GM21360 (cell line): ENCODE results near the gene SPRY2.

Source experiments
- ATAC-seq: cut with Tn5 transposase; IDR thresholded peaks from one replicate; pipeline ENCODE4 v1.9.1; 2021; ENCODE audit warnings: mild to moderate bottlenecking, moderate library complexity; ENCODE audit not compliant: unreplicated experiment

SPRY2 gene

DNA sequence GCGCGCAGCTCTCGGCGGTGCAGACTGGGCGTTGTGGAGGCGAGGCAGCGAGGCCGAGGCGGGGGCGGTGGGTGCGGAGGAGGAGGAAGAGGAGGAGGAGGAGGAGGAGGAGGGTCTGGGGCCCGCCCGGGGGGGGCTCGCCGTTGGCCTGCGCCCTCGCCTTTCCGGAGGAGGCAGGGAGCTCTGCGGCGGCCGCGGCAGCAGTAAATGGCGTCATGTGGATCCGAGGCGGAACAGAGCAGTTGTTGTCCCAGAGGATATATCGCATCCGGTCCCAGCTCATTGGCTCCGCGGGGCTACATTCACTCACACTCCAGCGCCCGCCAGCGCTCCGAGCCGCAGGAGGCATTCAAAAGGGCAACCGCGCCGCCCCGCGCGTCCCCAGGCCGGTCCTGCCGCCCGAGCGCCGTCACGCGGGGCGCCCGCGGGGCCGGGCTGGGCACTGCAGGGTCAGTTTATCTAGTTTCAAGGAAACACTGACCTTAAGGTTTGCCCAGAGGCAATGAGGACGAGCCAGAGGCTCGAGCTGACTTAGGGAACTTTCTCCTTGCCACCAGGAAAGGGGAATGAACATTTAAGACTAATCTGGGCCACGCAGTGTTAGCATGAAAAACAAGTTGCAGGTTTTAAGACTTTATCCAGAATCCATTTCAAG, at the start of gene SPRY2:
SPRY2 (minus strand) TSS at position 26 of the 655 bp plus-strand sequence. CDS start 3,421 bp downstream, outside the sequence.
- peak; percentile 50 for ATAC-seq

- ATAC-seq: no peak
These were observed 49.4 kb upstream of the SPRY2 start for GRCh38 chr13:80390338-80390737.

DNA sequence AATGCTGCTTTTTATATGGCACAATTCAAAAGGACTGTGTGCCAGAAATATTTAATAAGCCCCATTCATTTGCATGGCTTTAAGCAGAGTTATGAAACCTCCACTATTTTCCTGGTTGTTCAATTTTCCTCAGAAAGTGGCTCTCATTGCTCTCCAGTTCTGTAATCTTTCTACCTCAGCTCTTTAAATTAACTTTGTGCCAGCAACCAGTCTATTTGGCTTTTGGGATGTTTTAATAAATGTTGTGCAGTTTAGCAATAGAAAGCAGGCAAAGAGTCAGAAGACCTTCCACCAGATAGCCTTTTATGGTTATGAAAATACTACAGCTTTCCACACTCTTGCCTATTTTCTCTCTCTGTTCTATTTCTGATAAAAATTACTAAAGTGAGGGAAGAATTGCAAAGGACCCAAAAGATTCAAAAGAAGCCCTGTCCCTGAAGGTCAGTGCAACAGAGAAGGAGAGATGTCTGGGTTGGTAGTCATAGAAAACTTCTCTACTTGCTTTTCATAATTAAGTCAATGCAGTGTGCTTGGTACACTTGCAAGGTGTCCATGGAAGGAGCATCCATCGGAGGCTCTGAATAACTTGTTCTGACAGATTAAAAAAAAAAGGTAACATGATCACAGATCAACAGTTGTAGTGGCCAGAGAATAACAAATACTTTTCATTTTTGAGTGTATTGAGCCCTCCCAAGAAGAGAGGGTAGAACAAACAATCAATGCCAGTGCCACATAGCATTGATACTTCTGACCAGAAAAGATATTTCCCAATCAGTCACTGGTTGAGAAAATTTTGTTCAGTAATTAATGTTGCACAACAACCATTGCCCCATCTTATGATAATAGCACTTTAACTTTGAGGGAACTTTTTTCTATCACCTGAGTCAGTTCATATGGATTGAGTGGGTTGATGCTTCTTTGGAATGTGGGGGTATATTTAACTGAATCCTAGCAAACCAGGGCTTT, 48.4 kb upstream of the SPRY2 start:
- no peak for ATAC-seq

- no peak for ATAC-seq
These were observed 47.6 kb upstream of the SPRY2 start for GRCh38 chr13:80388506-80388905.

- no peak for ATAC-seq
These were observed 45.7 kb upstream of the SPRY2 start for GRCh38 chr13:80386592-80386991.

DNA sequence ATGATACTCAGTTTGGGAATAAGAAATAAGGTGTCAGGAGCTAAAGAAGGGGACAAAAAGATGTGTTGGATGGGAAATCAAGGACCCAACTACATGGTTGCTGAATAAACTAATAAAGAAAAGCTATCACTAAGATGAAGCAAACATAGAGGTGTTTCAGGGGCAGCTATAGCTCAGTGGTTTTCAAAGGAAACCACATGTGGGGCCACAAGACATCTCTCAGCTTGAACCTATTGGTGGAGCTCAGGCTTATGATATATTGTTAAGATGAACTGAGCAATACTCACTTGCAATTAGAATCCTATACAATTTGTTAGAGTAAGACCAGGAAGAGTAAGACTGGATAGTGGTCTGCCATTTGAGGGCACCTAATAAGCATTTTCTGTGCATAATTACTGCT, 45.1 kb upstream of the SPRY2 start:
- ATAC-seq: no peak

DNA sequence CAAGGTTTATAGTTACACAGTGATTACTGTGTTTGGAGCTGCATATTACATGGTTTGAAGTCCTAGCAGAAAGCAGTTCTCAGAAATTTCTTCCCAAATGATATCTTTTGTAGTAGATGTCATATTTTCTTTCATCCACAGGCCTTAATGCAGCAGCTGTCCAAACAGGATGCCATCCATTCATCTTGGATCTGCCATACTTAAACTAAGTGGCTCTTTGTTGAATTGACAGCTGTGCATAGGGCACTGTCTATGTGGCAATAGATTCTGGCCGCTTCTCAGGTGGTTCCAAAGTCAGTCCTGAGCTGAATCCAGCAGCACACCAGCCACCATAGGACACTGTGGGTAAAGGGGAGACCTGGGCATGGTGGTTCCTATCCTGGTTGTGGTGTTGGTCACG, 41.6 kb upstream of the SPRY2 start:
- ATAC-seq: no peak

DNA sequence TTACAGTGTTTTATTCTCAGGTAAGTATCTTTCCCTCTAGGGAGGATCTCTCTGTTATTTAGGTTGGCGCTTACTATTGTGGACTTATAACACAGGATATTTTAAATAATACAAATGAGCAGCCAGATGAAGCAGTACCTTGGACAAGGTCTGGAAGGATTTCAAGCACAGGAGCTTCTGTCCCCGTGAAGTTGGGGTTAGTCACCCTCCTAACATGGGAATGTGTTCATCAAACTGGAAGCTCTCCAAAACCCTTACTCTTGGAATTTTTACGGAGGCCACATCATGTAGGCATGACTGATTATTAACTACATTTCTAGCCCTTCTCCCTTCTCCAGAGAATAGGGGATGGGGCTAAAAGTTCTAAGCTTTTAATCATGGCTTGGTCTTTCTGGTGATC, 38.3 kb upstream of the SPRY2 start:
- no peak for ATAC-seq

DNA sequence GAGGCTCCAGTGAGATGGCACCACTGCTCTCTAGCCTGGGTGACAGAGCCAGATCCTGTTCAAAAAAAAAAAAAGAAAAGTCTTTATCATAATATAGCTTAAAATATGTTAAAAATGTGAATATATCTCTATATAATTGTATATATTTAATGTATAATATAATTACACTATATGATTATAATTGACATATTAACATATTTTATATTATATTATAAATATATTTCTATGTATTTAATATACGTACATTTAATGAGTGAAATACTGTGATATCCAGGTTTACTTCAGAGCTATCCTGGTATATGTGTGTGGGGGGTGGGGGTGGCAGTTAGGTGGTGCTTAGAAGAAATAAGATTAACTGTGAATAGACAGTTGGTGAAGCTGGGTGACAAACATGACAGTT, 35.6 kb upstream of the SPRY2 start:
- no peak for ATAC-seq

- ATAC-seq: no peak
These were observed 34.0 kb upstream of the SPRY2 start for GRCh38 chr13:80374901-80375300.

GRCh38 chr13:80374444-80374843, 33.5 kb upstream of the SPRY2 start:
- ATAC-seq: no peak

GRCh38 chr13:80371840-80372509, 31.0 kb upstream of the SPRY2 start:
- no peak for ATAC-seq

GRCh38 chr13:80367473-80367872, 26.5 kb upstream of the SPRY2 start:
- ATAC-seq: no peak

DNA sequence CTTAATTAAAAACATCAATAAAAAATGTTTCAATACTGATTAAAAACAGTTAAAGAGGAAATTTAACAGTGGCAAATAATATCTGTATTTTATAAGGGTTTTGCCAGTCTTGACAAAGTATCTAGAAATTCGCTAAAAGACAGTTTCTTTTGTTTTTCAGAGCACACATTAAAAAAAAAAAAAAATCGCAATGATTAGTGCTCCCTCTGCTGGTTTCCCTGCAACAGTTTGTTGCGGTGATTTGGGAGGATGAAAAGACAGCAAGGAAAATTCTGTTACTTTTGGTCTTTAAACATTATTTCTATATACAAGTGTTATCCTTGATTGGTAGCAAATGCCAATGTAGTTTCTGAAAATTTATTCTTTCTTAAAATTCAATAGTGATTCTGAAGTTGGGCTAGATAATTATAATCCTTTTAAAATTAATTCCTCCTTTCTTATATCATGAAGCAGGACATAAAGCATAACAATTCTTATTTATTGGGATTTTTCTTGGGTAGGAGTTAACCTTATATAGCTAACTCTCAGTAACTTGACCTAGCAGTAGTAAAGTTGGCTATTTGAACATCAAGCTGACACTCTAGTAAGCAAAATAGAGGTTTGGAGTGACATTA, 23.1 kb upstream of the SPRY2 start:
- no peak for ATAC-seq

DNA sequence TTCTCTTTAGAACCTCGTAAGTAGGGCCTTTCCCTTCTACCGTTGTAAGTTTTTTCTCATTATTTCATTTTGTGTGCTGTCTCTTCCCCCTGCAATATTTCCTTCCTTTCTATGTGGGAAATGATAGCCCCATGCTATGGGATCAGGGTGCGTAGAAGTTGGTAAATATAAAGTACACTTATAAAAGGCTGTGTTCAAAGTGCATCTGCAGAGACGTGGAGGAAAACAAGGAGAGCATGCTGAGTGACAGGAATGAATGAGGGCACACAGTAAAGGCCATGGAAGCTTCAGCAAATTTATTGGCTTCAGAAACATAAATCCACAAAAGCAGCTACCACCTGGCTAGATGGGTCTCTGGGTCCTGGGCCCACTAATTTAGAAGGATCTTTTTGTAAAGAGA, 21.6 kb upstream of the SPRY2 start:
- ATAC-seq: no peak

- no peak for ATAC-seq
These were observed 21.0 kb upstream of the SPRY2 start for GRCh38 chr13:80361883-80362327.

DNA sequence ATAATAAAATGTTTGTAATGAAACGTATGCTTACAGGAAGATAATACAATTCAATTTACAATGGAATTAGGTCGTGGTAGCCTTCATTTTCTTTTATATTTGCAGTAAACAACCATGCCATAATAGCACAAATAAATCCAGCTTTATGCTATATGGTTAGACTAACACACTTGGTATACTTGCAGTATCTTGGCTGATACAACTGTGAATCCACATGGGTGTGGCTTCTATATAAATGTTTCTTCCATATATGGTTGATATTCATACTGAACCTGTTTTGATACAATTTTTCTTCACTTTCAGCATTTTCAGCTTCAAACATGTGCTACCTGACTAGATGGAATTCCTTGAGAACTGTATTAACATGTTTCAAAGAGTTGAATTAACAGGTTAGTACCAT, 20.4 kb upstream of the SPRY2 start:
- ATAC-seq: no peak

- no peak for ATAC-seq
These were observed 19.5 kb upstream of the SPRY2 start for GRCh38 chr13:80360453-80360800.

- ATAC-seq: no peak
These were observed 19.0 kb upstream of the SPRY2 start for GRCh38 chr13:80359778-80360452.

DNA sequence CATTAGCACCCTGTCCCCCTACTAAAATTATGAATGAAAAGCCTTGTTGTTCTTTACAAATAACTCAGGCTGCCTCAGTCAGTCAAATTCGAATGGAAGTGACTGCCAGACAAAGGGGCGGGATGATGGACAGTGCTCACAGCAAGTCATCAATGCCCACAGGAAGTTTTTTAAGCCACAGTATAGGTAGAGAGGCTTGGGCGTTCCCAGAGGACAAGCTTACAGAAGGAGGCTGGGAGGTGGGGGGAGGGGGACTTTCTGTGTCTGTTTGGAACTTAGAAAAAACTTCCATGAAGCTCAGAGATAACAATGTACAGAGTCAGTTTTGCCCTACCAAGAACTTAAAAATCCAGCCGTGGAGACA, 18.5 kb upstream of the SPRY2 start:
- no peak for ATAC-seq
